Osteoblast (primary cell): ENCODE data around the gene TBC1D3B. TPM values are rescaled to one million over a fixed set of nuclear protein-coding genes. Genes with fewer than 3 reads are reported as not detected.

Experiments
- DNase-seq: peaks from one replicate; pipeline ENCODE4 v3.0.0; 2011; ENCODE audit warnings: low spot score, mixed read lengths; ENCODE audit not compliant: insufficient read length; ENCODE audit errors: missing footprints
- H2AFZ ChIP-seq: 2 replicates; pipeline ENCODE4 v1.6.0; 2011; ENCODE audit warnings: mild to moderate bottlenecking, low read length
- H3K27ac ChIP-seq: 2 replicates; pipeline ENCODE4 v1.5.1; 2011; ENCODE audit warnings: mild to moderate bottlenecking, low read depth, low read length, moderate library complexity
- H3K27me3 ChIP-seq: 2 replicates; pipeline ENCODE4 v1.6.0; 2012; ENCODE audit warnings: mild to moderate bottlenecking, control low read depth, inconsistent platforms, low read length, moderate library complexity; ENCODE audit not compliant: insufficient read depth
- H3K36me3 ChIP-seq: 2 replicates; pipeline ENCODE4 v1.5.1; 2011; ENCODE audit warnings: mild to moderate bottlenecking, low read length, control low read depth, moderate library complexity; ENCODE audit not compliant: insufficient read depth
- H3K4me1 ChIP-seq: 2 replicates; pipeline ENCODE4 v1.5.1; 2011; ENCODE audit warnings: mild to moderate bottlenecking, low read length, control low read depth, moderate library complexity; ENCODE audit not compliant: insufficient read depth
- H3K4me2 ChIP-seq: 2 replicates; pipeline ENCODE4 v1.6.0; 2011; ENCODE audit warnings: mild to moderate bottlenecking, low read length; ENCODE audit not compliant: insufficient read depth
- H3K4me3 ChIP-seq: fragments of 200-600 bp; sonication (generic); 3 replicates; pipeline ENCODE4 v1.5.1; 2012; ENCODE audit warnings: mild to moderate bottlenecking, low read length, inconsistent platforms; ENCODE audit not compliant: insufficient read depth
- H3K79me2 ChIP-seq: 2 replicates; pipeline ENCODE4 v1.6.0; 2012; ENCODE audit warnings: mild to moderate bottlenecking, low read length, control low read depth, inconsistent platforms; ENCODE audit not compliant: insufficient read depth
- H3K9me3 ChIP-seq: 2 replicates; pipeline ENCODE4 v1.5.1; 2011; ENCODE audit warnings: low read depth, low read length, control low read depth
- H4K20me1 ChIP-seq: 2 replicates; pipeline ENCODE4 v1.6.0; 2012; ENCODE audit warnings: mild to moderate bottlenecking, low read length, control low read depth; ENCODE audit not compliant: insufficient read depth
- total RNA-seq: library from RNA; depleted of rRNA; stranded (reverse); fragments of >200 nt; gene quantifications from 2 replicates; pipeline ENCODE4 v1.2.3, GENCODE V29; 2012
- TF ChIP-seq, protein P1 (sequence below): IDR thresholded peaks from 2 replicates; pipeline ENCODE4 v1.5.1; 2011; ENCODE audit warnings: mild to moderate bottlenecking, low read depth, low read length, moderate library complexity; ENCODE audit errors: extremely low read depth

The TBC1D3B gene
- total RNA-seq, 1 donor: 0.36 TPM

DNA sequence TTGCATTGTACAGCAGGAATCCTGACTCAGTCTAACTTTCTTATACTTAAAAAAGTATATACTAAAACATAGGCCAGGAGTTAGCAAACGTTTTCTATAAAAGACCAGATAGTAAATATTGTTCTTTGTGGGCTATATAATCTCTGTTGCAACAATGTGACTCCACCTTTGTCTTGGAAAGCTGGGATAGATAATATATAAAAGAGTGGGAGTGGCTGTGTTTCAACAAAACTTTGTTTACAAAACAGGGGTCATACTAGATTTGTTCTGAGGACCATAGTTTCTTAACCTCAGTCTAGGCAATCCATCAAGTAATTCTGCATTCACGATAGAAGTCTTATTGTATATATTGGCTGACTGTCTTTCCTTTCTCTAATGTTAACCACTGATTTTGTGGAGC lies 9.0 kb upstream of the TBC1D3B start:
- Histone ChIP-seq H3K9me3 (no peaks in the 10 kb centered on the region), H3K27ac (no peak overlapping the region), H3K36me3 (no peaks in the 10 kb centered on the region), H3K4me1 (no peaks in the 10 kb centered on the region), H3K4me3 (no peak overlapping the region), H3K4me2 (no peak overlapping the region), H3K27me3 (peaks cover 4% of the 10 kb centered on the region), H3K79me2 (no peaks in the 10 kb centered on the region), H4K20me1 (no peaks in the 10 kb centered on the region), H2AFZ (no peak overlapping the region)
- DNase-seq: no peak
- TF ChIP-seq, protein P1, sequence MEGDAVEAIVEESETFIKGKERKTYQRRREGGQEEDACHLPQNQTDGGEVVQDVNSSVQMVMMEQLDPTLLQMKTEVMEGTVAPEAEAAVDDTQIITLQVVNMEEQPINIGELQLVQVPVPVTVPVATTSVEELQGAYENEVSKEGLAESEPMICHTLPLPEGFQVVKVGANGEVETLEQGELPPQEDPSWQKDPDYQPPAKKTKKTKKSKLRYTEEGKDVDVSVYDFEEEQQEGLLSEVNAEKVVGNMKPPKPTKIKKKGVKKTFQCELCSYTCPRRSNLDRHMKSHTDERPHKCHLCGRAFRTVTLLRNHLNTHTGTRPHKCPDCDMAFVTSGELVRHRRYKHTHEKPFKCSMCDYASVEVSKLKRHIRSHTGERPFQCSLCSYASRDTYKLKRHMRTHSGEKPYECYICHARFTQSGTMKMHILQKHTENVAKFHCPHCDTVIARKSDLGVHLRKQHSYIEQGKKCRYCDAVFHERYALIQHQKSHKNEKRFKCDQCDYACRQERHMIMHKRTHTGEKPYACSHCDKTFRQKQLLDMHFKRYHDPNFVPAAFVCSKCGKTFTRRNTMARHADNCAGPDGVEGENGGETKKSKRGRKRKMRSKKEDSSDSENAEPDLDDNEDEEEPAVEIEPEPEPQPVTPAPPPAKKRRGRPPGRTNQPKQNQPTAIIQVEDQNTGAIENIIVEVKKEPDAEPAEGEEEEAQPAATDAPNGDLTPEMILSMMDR: no peak

DNA sequence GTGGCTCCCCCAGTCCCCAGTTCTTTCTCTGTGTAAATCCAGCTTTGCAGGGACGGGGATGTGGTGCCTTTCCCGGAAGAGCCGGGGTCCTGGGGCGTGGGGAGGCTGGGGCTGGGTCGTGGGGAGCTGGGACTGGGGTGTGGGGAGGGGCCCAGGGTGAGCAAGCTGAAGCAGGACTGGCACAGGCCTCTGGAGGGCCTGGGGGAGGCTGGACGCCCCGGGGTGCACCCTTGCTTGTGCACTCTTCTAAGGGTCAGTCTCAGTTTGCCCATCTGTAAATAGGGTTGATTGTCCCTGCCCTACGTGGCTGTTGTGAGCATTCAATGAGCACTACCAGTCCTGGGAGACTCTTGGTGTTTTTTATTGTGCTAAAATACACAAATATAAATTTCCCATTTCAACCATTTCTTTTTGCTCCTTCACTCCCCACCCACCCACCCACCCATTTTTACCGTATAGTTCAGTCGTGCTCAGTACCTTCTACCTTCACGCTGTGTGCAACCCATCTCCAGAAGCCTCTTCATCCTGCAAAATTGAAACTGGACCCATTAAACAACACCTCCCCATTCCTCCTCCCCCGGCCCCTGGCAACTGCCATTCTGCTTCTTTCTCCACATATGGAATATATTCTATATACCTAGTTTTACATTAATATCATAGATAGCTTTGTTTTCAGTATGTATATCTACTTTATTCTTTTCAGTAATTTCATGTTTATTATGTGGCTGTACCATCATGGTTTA lies 7.8 kb upstream of the TBC1D3B start:
- Histone ChIP-seq H3K4me3 (peak overlapping the region; percentile 73), H3K27ac (no peak overlapping the region), H4K20me1 (no peaks in the 10 kb centered on the region), H3K4me1 (no peaks in the 10 kb centered on the region), H3K79me2 (no peaks in the 10 kb centered on the region), H3K36me3 (no peaks in the 10 kb centered on the region), H3K4me2 (peak overlapping the region; percentile 84), H3K27me3 (peaks cover 4% of the 10 kb centered on the region), H3K9me3 (no peaks in the 10 kb centered on the region), H2AFZ (peak overlapping the region; percentile 66)
- no peak for DNase-seq
- TF ChIP-seq, protein P1: no peak

DNA sequence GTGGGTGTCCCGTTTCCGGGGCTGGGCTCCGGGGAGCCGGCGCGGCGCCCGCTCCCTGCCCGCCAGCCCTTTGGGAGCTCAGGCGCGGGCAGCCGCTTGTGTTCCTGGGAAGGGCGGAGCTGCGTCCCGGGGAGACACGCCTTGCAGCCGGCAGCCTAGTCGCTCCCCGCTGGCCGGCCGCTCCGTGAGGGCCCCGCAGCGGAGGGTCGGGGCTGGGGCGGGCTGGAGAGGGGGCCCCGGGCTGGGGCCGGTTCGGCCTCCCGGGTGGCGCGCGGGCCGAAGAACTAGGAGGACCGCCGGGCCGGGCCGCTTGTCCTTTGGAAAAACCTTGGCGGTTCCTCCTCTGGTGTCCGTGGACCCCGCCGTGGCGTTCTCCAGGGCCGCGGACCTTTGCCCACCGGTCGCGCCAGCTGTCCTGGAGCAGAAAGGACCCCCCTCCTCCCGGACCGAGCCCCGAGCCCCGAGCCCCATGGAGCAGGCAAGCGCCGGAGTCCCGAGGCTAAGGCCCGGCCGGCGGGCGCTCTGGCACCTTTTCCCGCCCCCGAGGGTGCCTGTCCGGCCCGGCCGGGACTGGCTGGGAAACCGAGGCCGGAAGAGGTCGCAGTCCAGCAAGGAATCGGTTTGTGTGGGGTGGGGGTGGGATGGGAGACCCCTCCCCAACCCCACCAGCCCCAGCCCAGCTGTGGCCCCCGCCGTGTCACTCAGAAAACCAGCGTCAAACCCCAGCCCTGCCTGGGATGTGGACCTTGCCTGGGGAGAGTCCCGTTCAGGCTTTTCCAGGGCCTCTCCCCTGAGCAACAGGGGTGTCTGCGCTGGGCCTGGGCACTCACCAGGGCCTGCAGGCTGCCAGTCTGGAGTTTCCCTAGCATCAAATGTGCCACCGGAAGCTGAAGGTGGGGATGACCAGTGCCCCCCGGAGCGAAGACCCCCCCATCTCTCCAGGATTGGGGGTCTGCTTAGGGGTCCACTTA lies 6.8 kb upstream of the TBC1D3B start:
- no peaks in the 10 kb centered on the region for H3K79me2 ChIP-seq
- H3K36me3 ChIP-seq: no peaks in the 10 kb centered on the region
- DNase-seq: peak; percentile 97
- peak overlapping the region; percentile 83 for H2AFZ ChIP-seq
- no peaks in the 10 kb centered on the region for H4K20me1 ChIP-seq
- H3K27me3 ChIP-seq: peaks cover 4% of the 10 kb centered on the region
- H3K27ac ChIP-seq: no peak overlapping the region
- no peaks in the 10 kb centered on the region for H3K4me1 ChIP-seq
- TF ChIP-seq, protein P1: no peak
- H3K4me2 ChIP-seq: peak overlapping the region; percentile 84
- no peaks in the 10 kb centered on the region for H3K9me3 ChIP-seq
- H3K4me3 ChIP-seq: peak overlapping the region; percentile 73
